Transverse colon (tissue), 4 donors: ENCODE results near the gene LDHB. TPM values are rescaled to one million over a fixed set of nuclear protein-coding genes. Genes with fewer than 3 reads are reported as not detected.
"Not testable (repeated sequence)": the region's sequence is repeated elsewhere in the genome, so short reads cannot be mapped to it uniquely, and the experiment has no call there.

Experiments used
- DNase-seq: peaks from one replicate; pipeline ENCODE4 v3.0.0-alpha.2; 2019
- H3K27ac ChIP-seq, 4 donors: fragments of 200-600 bp; sonication (generic); 2 replicates each; pipeline ENCODE4 v1.5.1; 2016 to 2018; ENCODE audit warnings: inconsistent platforms in 4 of 4
- H3K27me3 ChIP-seq: fragments of 200-600 bp; sonication (generic); 2 replicates; pipeline ENCODE4 v1.5.1; 2017; ENCODE audit warnings: inconsistent platforms
- H3K36me3 ChIP-seq, 4 donors: fragments of 200-600 bp; sonication (generic); 2 replicates each; pipeline ENCODE4 v1.5.1; 2017 to 2019; ENCODE audit warnings: inconsistent platforms in 4 of 4
- H3K4me1 ChIP-seq, 4 donors: fragments of 200-600 bp; sonication (generic); 2 replicates each; pipeline ENCODE4 v1.5.1; 2017 to 2020; ENCODE audit warnings: inconsistent platforms in 4 of 4
- H3K4me3 ChIP-seq, 4 donors: fragments of 200-600 bp; sonication (generic); 1 replicate in 1 of 4; 2 replicates in 3 of 4; pipeline versions ENCODE4 v1.5.1 to v1.6.1; 2017 to 2019; ENCODE audit warnings: inconsistent platforms in 4 of 4
- H3K9me3 ChIP-seq, 2 donors: fragments of 200-600 bp; sonication (generic); 2 replicates each; pipeline ENCODE4 v1.5.1; 2017 to 2019; ENCODE audit warnings: inconsistent platforms in 2 of 2
- CTCF ChIP-seq, 5 experiments: fragments of 200-600 bp in 3 of 5; fragments of 450-650 bp in 2 of 5; sonication (generic) in 3 of 5; IDR thresholded peaks; 1 replicate in 2 of 5; 2 replicates in 3 of 5; pipeline ENCODE4 v1.5.1; 2016 to 2017; ENCODE audit warnings: antibody characterized with exemption in 5 of 5, inconsistent platforms in 3 of 5, mild to moderate bottlenecking in 2 of 5, moderate library complexity in 1 of 5
- EP300 ChIP-seq: sonication (generic); formaldehyde crosslinking; IDR thresholded peaks from one replicate; pipeline ENCODE4 v1.6.1; 2017; ENCODE audit warnings: antibody characterized with exemption, low read depth
- POLR2A ChIP-seq: fragments of 450-650 bp; IDR thresholded peaks from one replicate; pipeline ENCODE4 v1.6.1; 2016; ENCODE audit warnings: antibody characterized with exemption, mild to moderate bottlenecking, moderate library complexity
- POLR2AphosphoS5 ChIP-seq, 3 donors: sonication (generic); formaldehyde crosslinking; IDR thresholded peaks; one replicate each; pipeline ENCODE4 v1.6.1; 2016; ENCODE audit warnings: antibody characterized with exemption in 3 of 3
- WGBS, 2 donors: methylation state at CpG; one replicate each; pipeline ENCODE4 v1.1.5; 2018; ENCODE audit warnings: low coverage in 1 of 2; 5-methylcytosine and 5-hydroxymethylcytosine counted together
- in situ Hi-C, 4 donors: fragments of 200-750 bp; cut with MboI; loops; one replicate each; pipeline versions ENCODE4 v1.15.0 to v1.15.1; 2017; ENCODE audit warnings: low sequenced_read_pairs in 3 of 4, low pct_ligation_motif_present in 1 of 4, low pct_unique_long_range_greater_than_20kb in 1 of 4
- intact Hi-C: fragments of 100-400 bp; cut with DNase I; formaldehyde crosslinking; loops from one replicate; pipeline ENCODE4 v1.15.1; 2023; ENCODE audit warnings: low total_unique reads
- total RNA-seq, 4 donors: library from RNA; depleted of rRNA; stranded (reverse); fragments of >200 nt; gene quantifications; one replicate each; pipeline ENCODE4 v1.1.0, GENCODE V29; 2016

The LDHB gene
- total RNA-seq, 4 donors from 2014 or later: 68.1 to 145 (median 118) TPM

- intact Hi-C loops: no loop called here
- Histone ChIP-seq H3K4me3 (no peak overlapping the region), H3K27me3 (no peaks in the 10 kb centered on the region), H3K4me1 (peaks cover 0 to 6% (median 0%) of the 10 kb centered on the region in 4 donors), H3K36me3 (no peaks in the 10 kb centered on the region), H3K9me3 (no peaks in the 10 kb centered on the region), H3K27ac (no peak overlapping the region)
- in situ Hi-C loops: loop anchor here in 2 of 4 donors (10.0 to 25.0 kb wide), 2 partner anchors 52 to 760 kb away; no protein-coding TSS in a partner anchor
- TF ChIP-seq CTCF (IDR thresholded peaks at IDR 0.05): no peak
- TF ChIP-seq POLR2AphosphoS5 (IDR thresholded peaks at IDR 0.05): no peak
- TF ChIP-seq EP300: no peak
- TF ChIP-seq POLR2A: no peak
- no peak for DNase-seq
- 90% methylated on average over 13 of the region's 13 CpGs; no CpG with 5 or more reads in 1 of the 2 donors for WGBS, 2 donors
Measured at GRCh38 chr12:21677204-21677603, 19.6 kb upstream of the LDHB start.

- H3K27ac ChIP-seq: no peak overlapping the region
- peaks cover 0 to 6% (median 0%) of the 10 kb centered on the region in 4 donors for H3K4me1 ChIP-seq
- intact Hi-C loops (no loop called here), in situ Hi-C loops (loop anchor here in 2 of 4 donors (10.0 to 25.0 kb wide), 2 partner anchors 52 to 761 kb away; no protein-coding TSS in a partner anchor)
- no peaks in the 10 kb centered on the region for H3K27me3 ChIP-seq
- no peak overlapping the region for H3K4me3 ChIP-seq
- DNase-seq: no peak
- H3K9me3 ChIP-seq: no peaks in the 10 kb centered on the region
- H3K36me3 ChIP-seq: no peaks in the 10 kb centered on the region
- TF ChIP-seq EP300 (no peak), POLR2A (no peak), POLR2AphosphoS5 (IDR thresholded peaks at IDR 0.05) (no peak), CTCF (IDR thresholded peaks at IDR 0.05) (no peak)
- 92% methylated on average over 3 of the region's 3 CpGs; no CpG with 5 or more reads in 1 of the 2 donors for WGBS, 2 donors
Measured at GRCh38 chr12:21676776-21677175, 19.1 kb upstream of the LDHB start.

- peaks cover 0 to 5% (median 0%) of the 10 kb centered on the region in 4 donors for H3K4me1 ChIP-seq
- intact Hi-C loops (no loop called here), in situ Hi-C loops (loop anchor here in 2 of 4 donors (10.0 to 25.0 kb wide), 2 partner anchors 51 to 762 kb away; no protein-coding TSS in a partner anchor)
- no peak overlapping the region for H3K27ac ChIP-seq
- no peak overlapping the region for H3K4me3 ChIP-seq
- H3K36me3 ChIP-seq: no peaks in the 10 kb centered on the region
- no peaks in the 10 kb centered on the region for H3K27me3 ChIP-seq
- DNase-seq: no peak
- TF ChIP-seq POLR2AphosphoS5 (IDR thresholded peaks at IDR 0.05) (no peak), POLR2A (no peak), CTCF (IDR thresholded peaks at IDR 0.05) (no peak), EP300 (no peak)
- WGBS, 2 donors: 70 to 73% methylated on average over 3 of the region's 3 CpGs
- no peaks in the 10 kb centered on the region for H3K9me3 ChIP-seq
Measured at GRCh38 chr12:21675641-21676040, 18.0 kb upstream of the LDHB start.

GRCh38 chr12:21675096-21675495 is 17.5 kb upstream of the LDHB start:
- DNase-seq: no peak
- no peak for TF ChIP-seq CTCF (IDR thresholded peaks at IDR 0.05)
- no peak for TF ChIP-seq EP300
- no peak for TF ChIP-seq POLR2A
- no peak for TF ChIP-seq POLR2AphosphoS5 (IDR thresholded peaks at IDR 0.05)
- intact Hi-C loops (no loop called here), in situ Hi-C loops (loop anchor here in 2 of 4 donors (10.0 to 25.0 kb wide), 2 partner anchors 50 to 762 kb away; no protein-coding TSS in a partner anchor)
- Histone ChIP-seq H3K9me3 (no peaks in the 10 kb centered on the region), H3K27ac (no peak overlapping the region), H3K4me3 (no peak overlapping the region), H3K4me1 (no peaks in the 10 kb centered on the region), H3K36me3 (no peaks in the 10 kb centered on the region), H3K27me3 (no peaks in the 10 kb centered on the region)
- WGBS, 2 donors: 89 to 95% methylated on average over 3 to 5 of the region's 5 CpGs

GRCh38 chr12:21673830-21674552 is 16.3 kb upstream of the LDHB start:
- H3K36me3 ChIP-seq, intact Hi-C loops, DNase-seq, H3K27ac ChIP-seq, H3K4me1 ChIP-seq, H3K27me3 ChIP-seq, H3K9me3 ChIP-seq, H3K4me3 ChIP-seq: not testable (repeated sequence)
- 98 to 100% methylated on average over 3 to 38 of the region's 39 CpGs for WGBS, 2 donors
- in situ Hi-C loops: loop anchor here in 1 of 4 donors (10.0 kb wide), 1 partner anchor 49 kb away; no protein-coding TSS in a partner anchor
